A673 (cell line): ENCODE measurements around the gene LGSN. TPM values are rescaled to one million over a fixed set of nuclear protein-coding genes. Genes with fewer than 3 reads are reported as not detected.
A peak's percentile ranks its signal among the peaks of the same experiment; 100 is the strongest.

Source experiments
- BruUV-seq: library from RNA; stranded (reverse); fragments of 400-500 nt; replicated peaks from 2 replicates; lab custom pipeline; 2021; lab: Mats Ljungman, UMichigan
- CTCF ChIA-PET: fragments of 300-600 bp; sonication (Branson Sonifier 250); formaldehyde crosslinking; loops from one replicate; lab custom pipeline; 2022; ENCODE audit warnings: antibody characterized with exemption; lab: Charles Lee
- POLR2A ChIA-PET: fragments of 300-600 bp; sonication (Branson Sonifier 250); formaldehyde crosslinking; loops from one replicate; lab custom pipeline; 2022; ENCODE audit warnings: antibody characterized with exemption; ENCODE audit not compliant: low non-redundant PET; lab: Charles Lee
- DNase-seq: peaks from one replicate; pipeline ENCODE4 v3.0.0-alpha.2; 2015; ENCODE audit warnings: low spot score
- H3K27ac ChIP-seq: fragments of 200-600 bp; sonication (generic); 2 replicates; pipeline ENCODE4 v1.5.1; 2016; ENCODE audit warnings: mixed run types, low read depth, mild to moderate bottlenecking, mixed read lengths, antibody characterized with exemption, low read length; ENCODE audit not compliant: poor library complexity, severe bottlenecking
- H3K27me3 ChIP-seq: fragments of 200-600 bp; sonication (generic); replicated peaks from 2 replicates; pipeline ENCODE4 v1.6.1; 2017; ENCODE audit warnings: mixed run types, low read depth, mild to moderate bottlenecking, mixed read lengths, antibody characterized with exemption, low read length; ENCODE audit not compliant: insufficient read depth, poor library complexity
- H3K36me3 ChIP-seq: fragments of 200-600 bp; sonication (generic); 2 replicates; pipeline ENCODE4 v1.6.1; 2016; ENCODE audit warnings: mixed run types, mild to moderate bottlenecking, mixed read lengths, antibody characterized with exemption, low read length; ENCODE audit not compliant: insufficient read depth, poor library complexity, severe bottlenecking
- H3K4me1 ChIP-seq: fragments of 200-600 bp; sonication (generic); 2 replicates; pipeline ENCODE4 v1.6.1; 2017; ENCODE audit warnings: mixed run types, mild to moderate bottlenecking, mixed read lengths, antibody characterized with exemption, low read length; ENCODE audit not compliant: insufficient read depth, poor library complexity, severe bottlenecking
- H3K4me3 ChIP-seq: fragments of 200-600 bp; sonication (generic); 2 replicates; pipeline ENCODE4 v1.5.1; 2016; ENCODE audit warnings: low read depth, mixed run types, mild to moderate bottlenecking, mixed read lengths, low read length; ENCODE audit not compliant: poor library complexity, severe bottlenecking
- H3K9me3 ChIP-seq: fragments of 200-600 bp; sonication (generic); 2 replicates; pipeline ENCODE4 v1.6.1; 2016; ENCODE audit warnings: mixed run types, low read depth, mild to moderate bottlenecking, mixed read lengths, antibody characterized with exemption, low read length; ENCODE audit not compliant: poor library complexity, severe bottlenecking
- EZH2 ChIP-seq: fragments of 200-600 bp; sonication (generic); IDR thresholded peaks from 2 replicates; pipeline ENCODE4 v1.6.1; 2017; ENCODE audit warnings: borderline replicate concordance, low read depth, mild to moderate bottlenecking, mixed read lengths, antibody characterized with exemption, low read length; ENCODE audit not compliant: poor library complexity, severe bottlenecking
- intact Hi-C: fragments of 100-400 bp; cut with micrococcal nuclease; formaldehyde crosslinking; loops from one replicate; pipeline ENCODE4 v1.10.0; 2022; ENCODE audit not compliant: unreplicated experiment
- total RNA-seq: library from RNA; stranded (reverse); gene quantifications from 2 replicates; pipeline ENCODE4 v1.2.3, GENCODE V29; 2021
- TF ChIP-seq, protein P1 (sequence below): fragments of 300-800, 200-600 bp; sonication (generic); conservative IDR thresholded peaks from 2 replicates; pipeline ENCODE4 v1.5.1; 2017; ENCODE audit warnings: low read depth, mild to moderate bottlenecking, antibody characterized with exemption, low read length, moderate library complexity, mixed read lengths

The LGSN gene
- total RNA-seq, 1 experiment from 2014 or later = not detected

DNA sequence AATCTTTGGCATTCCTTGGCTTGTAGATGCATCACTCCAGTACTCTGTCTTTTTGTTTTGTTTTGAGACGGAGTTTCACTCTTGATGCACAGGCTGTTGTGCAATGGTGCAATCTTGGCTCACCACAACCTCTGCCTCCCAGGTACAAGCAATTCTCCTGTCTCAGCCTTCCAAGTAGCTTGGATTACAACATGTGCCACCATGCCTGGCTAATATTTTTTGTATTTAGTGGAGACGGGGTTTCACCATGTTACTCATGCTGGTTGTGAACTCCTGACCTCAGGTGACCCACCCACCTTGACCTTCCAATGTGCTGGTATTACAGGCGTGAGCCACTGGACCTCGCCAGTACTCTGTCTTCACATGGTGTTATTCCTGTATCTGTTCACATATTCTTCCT is 35.8 kb upstream of the LGSN start:
- BruUV-seq = no TSS peak
- CTCF ChIA-PET = no interaction called here
- TF ChIP-seq, protein P1, sequence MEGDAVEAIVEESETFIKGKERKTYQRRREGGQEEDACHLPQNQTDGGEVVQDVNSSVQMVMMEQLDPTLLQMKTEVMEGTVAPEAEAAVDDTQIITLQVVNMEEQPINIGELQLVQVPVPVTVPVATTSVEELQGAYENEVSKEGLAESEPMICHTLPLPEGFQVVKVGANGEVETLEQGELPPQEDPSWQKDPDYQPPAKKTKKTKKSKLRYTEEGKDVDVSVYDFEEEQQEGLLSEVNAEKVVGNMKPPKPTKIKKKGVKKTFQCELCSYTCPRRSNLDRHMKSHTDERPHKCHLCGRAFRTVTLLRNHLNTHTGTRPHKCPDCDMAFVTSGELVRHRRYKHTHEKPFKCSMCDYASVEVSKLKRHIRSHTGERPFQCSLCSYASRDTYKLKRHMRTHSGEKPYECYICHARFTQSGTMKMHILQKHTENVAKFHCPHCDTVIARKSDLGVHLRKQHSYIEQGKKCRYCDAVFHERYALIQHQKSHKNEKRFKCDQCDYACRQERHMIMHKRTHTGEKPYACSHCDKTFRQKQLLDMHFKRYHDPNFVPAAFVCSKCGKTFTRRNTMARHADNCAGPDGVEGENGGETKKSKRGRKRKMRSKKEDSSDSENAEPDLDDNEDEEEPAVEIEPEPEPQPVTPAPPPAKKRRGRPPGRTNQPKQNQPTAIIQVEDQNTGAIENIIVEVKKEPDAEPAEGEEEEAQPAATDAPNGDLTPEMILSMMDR = no peak
- TF ChIP-seq EZH2 = no peak
- Histone ChIP-seq H3K4me1 (no peaks in the 10 kb centered on the region), H3K4me3 (no peak overlapping the region), H3K36me3 (no peaks in the 10 kb centered on the region), H3K27me3 (no peaks in the 10 kb centered on the region), H3K27ac (no peak overlapping the region), H3K9me3 (no peaks in the 10 kb centered on the region)
- POLR2A ChIA-PET = no interaction called here
- intact Hi-C loops = no loop called here
- DNase-seq = no peak

DNA sequence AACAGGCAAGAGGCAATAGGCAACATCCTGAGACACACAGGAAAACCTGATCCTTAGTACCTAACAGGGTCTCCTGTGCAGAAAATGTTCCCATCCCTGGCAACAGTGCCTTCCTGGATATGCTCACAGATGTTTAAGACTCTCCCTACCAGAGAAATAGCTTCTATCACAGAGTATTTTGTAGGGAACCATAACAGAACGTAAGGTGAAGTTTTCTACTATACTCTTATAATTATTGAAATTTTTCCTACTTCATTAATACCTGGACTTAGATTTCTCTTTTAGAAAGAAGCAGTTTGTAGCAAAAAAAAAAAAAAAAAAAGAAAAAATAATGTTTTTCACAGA is 33.5 kb upstream of the LGSN start:
- intact Hi-C loops = loop anchor here (2.0 kb wide), 2 partner anchors 412 to 448 kb away; no protein-coding TSS in a partner anchor
- no peak for DNase-seq
- no peak overlapping the region for H3K27ac ChIP-seq
- TF ChIP-seq, protein P1 = no peak
- no TSS peak for BruUV-seq
- no peaks in the 10 kb centered on the region for H3K9me3 ChIP-seq
- H3K36me3 ChIP-seq = no peaks in the 10 kb centered on the region
- H3K27me3 ChIP-seq = no peaks in the 10 kb centered on the region
- ChIA-PET CTCF (interaction anchor here (1.5 to 1.6 kb wide), 2 partner anchors 411 to 449 kb away, joined by 7 to 8 read pairs; no protein-coding TSS in a partner anchor), POLR2A (no interaction called here)
- H3K4me1 ChIP-seq = no peaks in the 10 kb centered on the region
- H3K4me3 ChIP-seq = no peak overlapping the region

DNA sequence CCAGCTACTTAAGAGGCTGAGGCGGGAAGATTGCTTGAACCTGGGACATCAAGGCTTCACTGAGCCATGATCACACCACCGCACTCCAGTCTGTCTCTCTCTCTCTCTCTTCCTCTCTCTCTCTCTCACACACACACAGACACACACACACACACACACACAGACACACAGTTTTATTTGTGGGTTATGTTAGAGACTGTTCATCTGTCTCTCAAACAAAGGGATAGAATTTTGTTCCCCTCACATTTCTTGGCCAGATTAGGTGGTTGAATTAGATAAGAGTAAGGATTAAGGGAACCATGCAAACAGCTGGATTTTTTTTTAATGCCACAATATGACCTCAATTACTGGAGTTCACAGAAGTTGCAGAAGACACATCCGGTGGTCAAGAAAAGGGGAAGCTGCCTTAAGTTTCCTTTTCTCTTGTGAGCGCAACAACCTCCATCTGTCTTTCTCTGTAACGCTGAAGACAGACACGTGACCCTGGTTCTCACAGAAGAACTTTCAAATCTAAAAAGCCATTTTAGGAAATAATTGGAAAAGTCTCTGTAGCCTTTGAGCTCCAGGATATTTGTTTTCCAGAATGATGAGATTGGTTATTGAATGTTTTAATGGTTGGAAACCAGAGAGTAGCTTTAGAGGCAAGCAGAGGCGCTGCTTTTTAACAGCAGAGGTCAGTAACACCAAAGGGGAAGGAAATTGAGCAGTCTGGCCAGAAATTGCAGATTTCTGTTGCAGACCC is 32.9 kb upstream of the LGSN start:
- TF ChIP-seq, protein P1 = peak; percentile 50
- no peak for TF ChIP-seq EZH2

More for the DNA sequence above, 32.9 kb upstream of the LGSN start:
- Histone ChIP-seq H3K36me3 (no peaks in the 10 kb centered on the region), H3K4me3 (no peak overlapping the region), H3K4me1 (no peaks in the 10 kb centered on the region), H3K27me3 (no peaks in the 10 kb centered on the region), H3K27ac (no peak overlapping the region), H3K9me3 (no peaks in the 10 kb centered on the region)
- intact Hi-C loops = loop anchor here (2.0 kb wide), 2 partner anchors 412 to 448 kb away; no protein-coding TSS in a partner anchor
- ChIA-PET POLR2A (no interaction called here), CTCF (interaction anchor here (1.1 to 1.6 kb wide), 3 partner anchors 412 to 868 kb away, joined by 6 to 8 read pairs (median 7); no protein-coding TSS in a partner anchor)
- DNase-seq = peak; percentile 11
- BruUV-seq = no TSS peak
